Brain microvascular endothelial cell (primary cell): ENCODE data around the gene ATP7B.

Experiments
- DNase-seq: peaks from one replicate; pipeline ENCODE4 v3.0.0-alpha.2; 2020
- H3K27ac ChIP-seq: fragments of 250-450 bp; sonication (Bioruptor Pico); 2 replicates; pipeline ENCODE4 v1.5.1; 2020; ENCODE audit warnings: mild to moderate bottlenecking, moderate library complexity
- H3K27me3 ChIP-seq: fragments of 250-450 bp; sonication (Bioruptor Pico); replicated peaks from 2 replicates; pipeline ENCODE4 v1.5.1; 2020; ENCODE audit warnings: mild to moderate bottlenecking
- H3K36me3 ChIP-seq: fragments of 250-450 bp; sonication (Bioruptor Pico); replicated peaks from 2 replicates; pipeline ENCODE4 v1.5.1; 2020; ENCODE audit warnings: mild to moderate bottlenecking
- H3K4me3 ChIP-seq: 2 replicates; pipeline ENCODE4 v1.5.1; 2011; ENCODE audit warnings: low read depth, mild to moderate bottlenecking, control low read depth, low read length, moderate library complexity
- in situ Hi-C: cut with HindIII; loops from 2 replicates; pipeline ENCODE4 v1.10.0; 2017; ENCODE audit warnings: low sequenced_read_pairs, low pct_ligation_motif_present
- TF ChIP-seq, protein P1 (sequence below): IDR thresholded peaks from 2 replicates; pipeline ENCODE4 v1.5.1; 2011; ENCODE audit warnings: low read depth, mild to moderate bottlenecking, moderate library complexity, low read length, control low read depth, inconsistent platforms; ENCODE audit errors: missing control alignments

ATP7B gene

DNA sequence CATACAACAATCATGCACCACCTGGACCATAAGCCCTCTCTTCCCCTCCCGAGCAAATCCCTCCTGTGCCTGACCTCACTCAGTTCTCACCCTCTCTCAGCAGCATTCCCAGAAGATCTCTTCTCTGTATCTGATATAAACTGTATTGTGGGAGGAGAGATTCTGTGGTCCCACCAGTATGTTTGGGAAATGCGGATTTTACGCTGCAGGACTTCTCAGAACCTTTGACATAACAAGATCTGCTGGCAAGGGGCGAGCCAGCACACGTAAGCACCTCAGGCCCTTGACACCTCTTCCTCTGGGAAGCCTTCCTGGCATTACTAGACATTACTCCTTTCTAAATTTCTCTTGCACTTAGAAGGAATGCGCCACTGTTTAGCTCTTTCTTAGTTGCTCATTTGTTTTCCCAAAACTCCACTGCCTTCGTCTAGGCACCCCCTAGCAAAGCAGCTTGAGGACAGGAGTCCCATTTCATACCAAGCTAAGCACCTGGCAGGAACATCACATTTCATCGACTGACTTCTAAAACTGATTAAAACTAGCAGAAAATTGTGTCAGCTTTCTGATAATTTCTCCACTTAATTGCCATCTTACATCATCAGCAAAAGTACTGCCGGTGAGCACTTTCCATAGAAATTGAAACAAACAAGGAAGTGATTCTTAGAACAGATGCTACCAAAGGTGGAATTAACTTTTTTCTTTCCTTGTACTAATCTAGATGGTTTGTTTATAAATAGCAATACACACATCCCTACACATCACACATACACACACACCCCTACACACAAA lies 86.3 kb downstream of the ATP7B start:
- Histone ChIP-seq H3K4me3 (no peak overlapping the region), H3K27ac (no peak overlapping the region), H3K27me3 (no peaks in the 10 kb centered on the region), H3K36me3 (no peaks in the 10 kb centered on the region)
- TF ChIP-seq, protein P1, sequence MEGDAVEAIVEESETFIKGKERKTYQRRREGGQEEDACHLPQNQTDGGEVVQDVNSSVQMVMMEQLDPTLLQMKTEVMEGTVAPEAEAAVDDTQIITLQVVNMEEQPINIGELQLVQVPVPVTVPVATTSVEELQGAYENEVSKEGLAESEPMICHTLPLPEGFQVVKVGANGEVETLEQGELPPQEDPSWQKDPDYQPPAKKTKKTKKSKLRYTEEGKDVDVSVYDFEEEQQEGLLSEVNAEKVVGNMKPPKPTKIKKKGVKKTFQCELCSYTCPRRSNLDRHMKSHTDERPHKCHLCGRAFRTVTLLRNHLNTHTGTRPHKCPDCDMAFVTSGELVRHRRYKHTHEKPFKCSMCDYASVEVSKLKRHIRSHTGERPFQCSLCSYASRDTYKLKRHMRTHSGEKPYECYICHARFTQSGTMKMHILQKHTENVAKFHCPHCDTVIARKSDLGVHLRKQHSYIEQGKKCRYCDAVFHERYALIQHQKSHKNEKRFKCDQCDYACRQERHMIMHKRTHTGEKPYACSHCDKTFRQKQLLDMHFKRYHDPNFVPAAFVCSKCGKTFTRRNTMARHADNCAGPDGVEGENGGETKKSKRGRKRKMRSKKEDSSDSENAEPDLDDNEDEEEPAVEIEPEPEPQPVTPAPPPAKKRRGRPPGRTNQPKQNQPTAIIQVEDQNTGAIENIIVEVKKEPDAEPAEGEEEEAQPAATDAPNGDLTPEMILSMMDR = no peak
- DNase-seq = no peak
- in situ Hi-C loops = no loop called here

DNA sequence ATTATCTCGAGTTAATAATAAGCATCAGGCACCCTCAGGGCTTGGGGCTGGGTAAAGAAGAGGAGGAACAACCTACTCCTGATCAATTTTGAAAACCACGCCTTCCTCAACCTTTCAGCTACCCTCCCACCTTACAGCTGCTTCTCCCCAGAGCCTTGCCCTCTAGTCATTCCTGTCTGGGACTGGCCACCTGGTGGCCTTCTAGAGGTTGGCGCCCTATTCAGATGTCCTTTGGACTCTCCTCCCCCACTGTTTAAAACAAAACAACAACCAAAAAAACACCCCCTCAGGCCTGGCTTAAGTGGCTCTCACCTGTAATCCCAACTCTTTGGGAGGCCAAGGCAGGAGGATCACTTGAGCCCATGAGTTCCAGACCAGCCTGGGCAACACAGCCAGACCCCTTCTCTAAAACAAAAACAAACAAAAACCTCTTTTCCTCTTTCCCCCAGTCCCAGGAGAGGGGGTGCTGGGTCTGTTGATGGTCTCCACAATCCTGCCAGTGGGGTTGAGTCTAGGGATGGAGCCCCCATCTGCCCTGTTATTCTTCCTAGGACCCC lies 87.2 kb downstream of the ATP7B start:
- TF ChIP-seq, protein P1 = peak; percentile 61
- DNase-seq = no peak
- in situ Hi-C loops = no loop called here
- H3K27me3 ChIP-seq = no peaks in the 10 kb centered on the region
- H3K36me3 ChIP-seq = no peaks in the 10 kb centered on the region
- H3K4me3 ChIP-seq = no peak overlapping the region
- H3K27ac ChIP-seq = no peak overlapping the region

DNA sequence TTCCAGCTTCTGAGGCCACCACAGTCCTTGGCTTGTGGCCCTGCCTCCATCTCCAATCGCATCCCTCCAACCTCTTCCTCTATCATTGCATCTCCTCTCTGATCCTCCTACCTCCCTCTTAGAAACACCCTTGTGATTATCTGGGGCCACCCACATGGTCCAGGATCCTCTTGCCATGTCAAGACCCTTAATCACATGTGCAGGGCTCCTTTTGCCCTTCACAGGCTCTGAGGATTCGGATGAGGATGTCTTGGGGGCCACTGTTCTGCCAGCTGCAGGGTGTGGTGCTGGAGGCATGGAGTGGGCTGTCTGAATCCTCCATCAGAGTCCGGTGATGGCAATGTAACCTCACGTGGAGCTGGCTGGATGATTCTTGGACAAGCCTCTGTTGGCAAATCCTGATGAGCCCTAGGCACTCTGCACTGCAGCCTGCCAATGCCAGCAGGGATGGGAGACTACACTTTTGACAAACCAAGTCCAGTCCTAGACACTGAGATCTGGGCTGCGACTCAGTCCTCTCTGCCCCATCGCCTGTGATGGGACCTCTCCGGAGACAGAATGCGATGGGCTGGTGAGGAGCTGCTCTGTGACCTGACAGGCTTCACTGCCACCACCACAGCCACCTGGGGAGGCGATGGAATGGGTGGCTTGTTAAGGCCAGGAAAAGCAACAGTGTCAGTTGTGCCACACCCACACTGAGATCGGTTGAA lies 88.3 kb downstream of the ATP7B start:
- H3K27ac ChIP-seq = no peak overlapping the region
- DNase-seq = no peak
- H3K36me3 ChIP-seq = no peaks in the 10 kb centered on the region
- TF ChIP-seq, protein P1 = no peak
- no peak overlapping the region for H3K4me3 ChIP-seq
- H3K27me3 ChIP-seq = no peaks in the 10 kb centered on the region
- in situ Hi-C loops = no loop called here

DNA sequence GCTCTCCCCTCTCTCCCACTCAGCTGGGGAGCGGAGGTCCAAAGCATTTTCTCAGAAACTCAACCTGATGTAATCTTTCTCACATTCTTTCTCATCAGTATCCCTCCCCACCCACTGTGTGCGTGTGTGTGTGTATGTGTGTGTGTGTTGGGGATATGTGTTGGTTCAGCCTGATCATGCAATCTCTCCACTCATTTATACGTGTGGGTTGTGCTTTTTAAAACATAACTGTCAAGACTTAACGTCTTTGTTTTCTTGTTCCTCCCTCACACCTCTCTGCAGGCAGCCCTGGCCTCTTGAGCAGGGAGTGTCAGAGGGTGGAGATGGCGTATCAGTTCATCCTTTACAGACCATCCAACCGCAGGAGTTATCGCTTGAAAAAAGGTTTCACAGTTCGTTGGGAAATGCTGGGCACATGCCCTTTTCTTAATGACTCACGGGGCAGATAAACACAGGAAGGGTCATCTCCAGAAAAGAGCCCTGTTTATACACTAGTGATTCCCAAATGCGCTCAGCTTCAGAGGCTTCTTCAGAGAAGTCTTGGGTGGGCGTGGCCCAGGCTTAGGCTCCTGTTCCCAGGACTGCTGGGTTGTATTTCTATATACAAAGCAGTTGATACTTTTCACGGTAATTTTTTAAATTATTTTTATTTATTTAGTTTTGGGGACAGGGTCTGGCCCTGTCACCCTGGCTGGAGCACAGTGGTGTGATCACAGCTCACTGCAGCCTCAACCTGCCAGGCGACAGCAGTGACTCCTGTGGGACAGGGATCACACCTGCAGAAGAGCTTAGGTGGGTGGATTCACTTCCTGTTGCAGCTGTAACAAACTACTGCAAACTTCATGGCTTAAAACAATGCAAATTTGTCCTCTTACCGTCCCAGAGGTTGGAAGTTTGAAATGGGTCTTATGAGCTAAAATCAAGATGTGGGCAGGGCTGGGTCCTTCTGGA lies 89.2 kb downstream of the ATP7B start:
- H3K36me3 ChIP-seq = no peaks in the 10 kb centered on the region
- TF ChIP-seq, protein P1 = no peak
- no peak overlapping the region for H3K27ac ChIP-seq
- no peaks in the 10 kb centered on the region for H3K27me3 ChIP-seq
- no peak for DNase-seq
- no peak overlapping the region for H3K4me3 ChIP-seq
- in situ Hi-C loops = no loop called here

DNA sequence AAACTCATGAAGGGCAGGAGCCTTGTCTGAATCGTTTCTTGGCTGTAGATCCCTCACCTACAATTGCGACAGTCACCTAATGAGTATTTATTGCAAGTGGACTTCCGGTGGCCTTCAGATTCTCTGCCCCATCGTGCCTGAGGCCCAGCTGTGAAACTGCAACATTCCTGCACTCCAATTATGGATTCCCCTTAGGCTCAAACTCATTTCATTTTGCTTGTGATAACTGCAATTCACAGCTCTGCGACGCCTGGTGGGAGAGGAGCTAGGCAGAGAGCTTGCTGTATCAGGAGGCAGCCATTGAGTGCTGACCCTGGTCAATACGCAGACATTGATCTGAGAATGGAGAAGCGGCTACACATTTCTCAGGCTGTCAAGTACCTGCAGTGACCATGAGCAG lies 90.5 kb downstream of the ATP7B start:
- Histone ChIP-seq H3K27ac (no peak overlapping the region), H3K36me3 (no peaks in the 10 kb centered on the region), H3K27me3 (no peaks in the 10 kb centered on the region), H3K4me3 (no peak overlapping the region)
- in situ Hi-C loops = no loop called here
- TF ChIP-seq, protein P1 = no peak
- no peak for DNase-seq
